ENCODE measurements around the gene GPATCH2L.

The GPATCH2L gene

GRCh38 chr14:76252471-76252870 is 100.7 kb downstream of the GPATCH2L start:
- Histone ChIP-seq H3K27ac (ENCODE audit: low read depth, low read length) (no peak overlapping the region), H3K27me3 (ENCODE audit: insufficient read depth, low read length) (no peaks in the 10 kb centered on the region), H3K18ac (ENCODE audit: low read length) (no peak overlapping the region), H3K4me1 (ENCODE audit: control insufficient read depth in 1 of 2, insufficient read depth in 2 of 2, low read length in 2 of 2) (no peaks in the 10 kb centered on the region), H4K8ac (ENCODE audit: low read depth, low read length) (no peak overlapping the region), H3K4ac (ENCODE audit: low read depth, low read length) (no peak overlapping the region), H4K12ac (ENCODE audit: low read depth, low read length) (no peak overlapping the region), H2BK12ac (ENCODE audit: low read length) (no peak overlapping the region), H3K23ac (ENCODE audit: low read length) (no peak overlapping the region), H2BK120ac (ENCODE audit: insufficient read depth, low read length, poor library complexity) (no peak overlapping the region), H2AFZ (ENCODE audit: insufficient read depth, low read length, poor library complexity) (no peak overlapping the region), H2BK5ac (ENCODE audit: low read depth, low read length, poor library complexity) (no peak overlapping the region), H3K36me3 (ENCODE audit: control insufficient read depth in 1 of 2, insufficient read depth in 2 of 2, low read length in 2 of 2) (no peaks in the 10 kb centered on the region), H3K9me3 (ENCODE audit: insufficient read depth, low read depth, low read length) (peaks cover 3% of the 10 kb centered on the region), H3K9ac (ENCODE audit: low read length) (no peak overlapping the region), H3K4me3 (ENCODE audit: low read depth, low read length) (no peak overlapping the region), H3K4me2 (ENCODE audit: low read length) (no peak overlapping the region), H3K14ac (ENCODE audit: low read length) (no peak overlapping the region), H3K79me1 (ENCODE audit: low read length) (no peaks in the 10 kb centered on the region), H3K79me2 (ENCODE audit: control insufficient read depth, insufficient read depth, low read length, poor library complexity) (no peaks in the 10 kb centered on the region), H2AK5ac (ENCODE audit: low read length) (no peak overlapping the region), H4K91ac (ENCODE audit: low read depth, low read length) (no peak overlapping the region)
- DNase-seq, result no peak
- no CpG with 5 or more reads among the region's 3 CpGs for WGBS (ENCODE audit: extremely low coverage, insufficient coverage, insufficient read length)

- Histone ChIP-seq H3K79me2 (ENCODE audit: control insufficient read depth, insufficient read depth, low read length, poor library complexity) (no peaks in the 10 kb centered on the region), H3K36me3 (ENCODE audit: control insufficient read depth in 1 of 2, insufficient read depth in 2 of 2, low read length in 2 of 2) (no peaks in the 10 kb centered on the region), H4K91ac (ENCODE audit: low read depth, low read length) (no peak overlapping the region), H2BK5ac (ENCODE audit: low read depth, low read length, poor library complexity) (no peak overlapping the region), H3K79me1 (ENCODE audit: low read length) (no peaks in the 10 kb centered on the region), H3K14ac (ENCODE audit: low read length) (no peak overlapping the region), H4K12ac (ENCODE audit: low read depth, low read length) (no peak overlapping the region), H4K8ac (ENCODE audit: low read depth, low read length) (no peak overlapping the region), H3K4me2 (ENCODE audit: low read length) (no peak overlapping the region), H2BK120ac (ENCODE audit: insufficient read depth, low read length, poor library complexity) (no peak overlapping the region), H3K27ac (ENCODE audit: low read depth, low read length) (no peak overlapping the region), H2BK12ac (ENCODE audit: low read length) (no peak overlapping the region), H3K9ac (ENCODE audit: low read length) (no peak overlapping the region), H2AFZ (ENCODE audit: insufficient read depth, low read length, poor library complexity) (no peak overlapping the region), H3K4ac (ENCODE audit: low read depth, low read length) (no peak overlapping the region), H3K9me3 (ENCODE audit: insufficient read depth, low read depth, low read length) (peaks cover 3% of the 10 kb centered on the region), H3K23ac (ENCODE audit: low read length) (no peak overlapping the region), H3K4me3 (ENCODE audit: low read depth, low read length) (no peak overlapping the region), H3K4me1 (ENCODE audit: control insufficient read depth in 1 of 2, insufficient read depth in 2 of 2, low read length in 2 of 2) (no peaks in the 10 kb centered on the region), H3K27me3 (ENCODE audit: insufficient read depth, low read length) (no peaks in the 10 kb centered on the region), H2AK5ac (ENCODE audit: low read length) (no peak overlapping the region), H3K18ac (ENCODE audit: low read length) (no peak overlapping the region)
- no peak for DNase-seq
- no CpG with 5 or more reads among the region's 8 CpGs for WGBS (ENCODE audit: extremely low coverage, insufficient coverage, insufficient read length)
These were observed 101.4 kb downstream of the GPATCH2L start for GRCh38 chr14:76253111-76253510.

- Histone ChIP-seq H3K4me3 (ENCODE audit: low read depth, low read length) (no peak overlapping the region), H3K79me1 (ENCODE audit: low read length) (no peaks in the 10 kb centered on the region), H4K91ac (ENCODE audit: low read depth, low read length) (no peak overlapping the region), H3K9ac (ENCODE audit: low read length) (no peak overlapping the region), H3K23ac (ENCODE audit: low read length) (no peak overlapping the region), H2AFZ (ENCODE audit: insufficient read depth, low read length, poor library complexity) (no peak overlapping the region), H2BK120ac (ENCODE audit: insufficient read depth, low read length, poor library complexity) (no peak overlapping the region), H3K27me3 (ENCODE audit: insufficient read depth, low read length) (no peaks in the 10 kb centered on the region), H3K18ac (ENCODE audit: low read length) (no peak overlapping the region), H3K4me1 (ENCODE audit: control insufficient read depth in 1 of 2, insufficient read depth in 2 of 2, low read length in 2 of 2) (no peaks in the 10 kb centered on the region), H3K79me2 (ENCODE audit: control insufficient read depth, insufficient read depth, low read length, poor library complexity) (no peaks in the 10 kb centered on the region), H3K36me3 (ENCODE audit: control insufficient read depth in 1 of 2, insufficient read depth in 2 of 2, low read length in 2 of 2) (no peaks in the 10 kb centered on the region), H4K12ac (ENCODE audit: low read depth, low read length) (no peak overlapping the region), H2BK5ac (ENCODE audit: low read depth, low read length, poor library complexity) (no peak overlapping the region), H3K4ac (ENCODE audit: low read depth, low read length) (no peak overlapping the region), H2AK5ac (ENCODE audit: low read length) (no peak overlapping the region), H4K8ac (ENCODE audit: low read depth, low read length) (no peak overlapping the region), H3K14ac (ENCODE audit: low read length) (no peak overlapping the region), H3K4me2 (ENCODE audit: low read length) (no peak overlapping the region), H3K27ac (ENCODE audit: low read depth, low read length) (no peak overlapping the region), H2BK12ac (ENCODE audit: low read length) (no peak overlapping the region), H3K9me3 (ENCODE audit: insufficient read depth, low read depth, low read length) (no peaks in the 10 kb centered on the region)
- DNase-seq, result no peak
- no CpG with 5 or more reads among the region's 4 CpGs for WGBS (ENCODE audit: extremely low coverage, insufficient coverage, insufficient read length)
These were observed 104.8 kb downstream of the GPATCH2L start for GRCh38 chr14:76256545-76256944.

GRCh38 chr14:76257111-76257803 is 105.5 kb downstream of the GPATCH2L start:
- no peak overlapping the region for H2AK5ac ChIP-seq (ENCODE audit: low read length)
- H3K14ac ChIP-seq (ENCODE audit: low read length), result no peak overlapping the region
- H3K9me3 ChIP-seq (ENCODE audit: insufficient read depth, low read depth, low read length), result no peaks in the 10 kb centered on the region
- no peak for DNase-seq
- H2AFZ ChIP-seq (ENCODE audit: insufficient read depth, low read length, poor library complexity), result no peak overlapping the region
- H3K18ac ChIP-seq (ENCODE audit: low read length), result no peak overlapping the region
- no peaks in the 10 kb centered on the region for H3K79me2 ChIP-seq (ENCODE audit: control insufficient read depth, insufficient read depth, low read length, poor library complexity)
- WGBS (ENCODE audit: extremely low coverage, insufficient coverage, insufficient read length), result no CpG with 5 or more reads among the region's 9 CpGs
- H3K4me3 ChIP-seq (ENCODE audit: low read depth, low read length), result no peak overlapping the region
- H4K8ac ChIP-seq (ENCODE audit: low read depth, low read length), result no peak overlapping the region
- H2BK12ac ChIP-seq (ENCODE audit: low read length), result no peak overlapping the region
- no peaks in the 10 kb centered on the region for H3K4me1 ChIP-seq (ENCODE audit: control insufficient read depth in 1 of 2, insufficient read depth in 2 of 2, low read length in 2 of 2)
- no peak overlapping the region for H4K12ac ChIP-seq (ENCODE audit: low read depth, low read length)
- H2BK120ac ChIP-seq (ENCODE audit: insufficient read depth, low read length, poor library complexity), result no peak overlapping the region
- H3K36me3 ChIP-seq (ENCODE audit: control insufficient read depth in 1 of 2, insufficient read depth in 2 of 2, low read length in 2 of 2), result no peaks in the 10 kb centered on the region
- H3K79me1 ChIP-seq (ENCODE audit: low read length), result no peaks in the 10 kb centered on the region
- no peak overlapping the region for H2BK5ac ChIP-seq (ENCODE audit: low read depth, low read length, poor library complexity)
- no peak overlapping the region for H3K9ac ChIP-seq (ENCODE audit: low read length)
- H4K91ac ChIP-seq (ENCODE audit: low read depth, low read length), result no peak overlapping the region
- H3K27me3 ChIP-seq (ENCODE audit: insufficient read depth, low read length), result no peaks in the 10 kb centered on the region
- no peak overlapping the region for H3K4ac ChIP-seq (ENCODE audit: low read depth, low read length)
- no peak overlapping the region for H3K4me2 ChIP-seq (ENCODE audit: low read length)
- H3K27ac ChIP-seq (ENCODE audit: low read depth, low read length), result no peak overlapping the region
- H3K23ac ChIP-seq (ENCODE audit: low read length), result no peak overlapping the region

Data from trophoblast cell (in vitro differentiated cells and primary cell).